Adrenal gland (tissue), 12 donors: ENCODE data around the gene EFL1. TPM values are rescaled to one million over a fixed set of nuclear protein-coding genes. Genes with fewer than 3 reads are reported as not detected.
"Not testable (repeated sequence)": the region's sequence is repeated elsewhere in the genome, so short reads cannot be mapped to it uniquely, and the experiment has no call there.

Experiments used
- DNase-seq, 7 donors: peaks; one replicate each; pipeline ENCODE4 v3.0.0-alpha.2; 2019 to 2020
- H3K27ac ChIP-seq, 5 donors: fragments of 200-600 bp; sonication (generic) in 4 of 5; 1 replicate in 3 of 5; 2 replicates in 2 of 5; pipeline versions ENCODE4 v1.5.1 to v1.8.0; 2016 to 2020; ENCODE audit warnings: mild to moderate bottlenecking in 1 of 5
- H3K27me3 ChIP-seq: fragments of 200-600 bp; 2 replicates; pipeline ENCODE4 v1.8.0; 2021
- H3K36me3 ChIP-seq, 2 donors: fragments of 200-600 bp; replicated peaks in 1 of 2; 1 replicate in 1 of 2; 2 replicates in 1 of 2; pipeline versions ENCODE4 v1.5.1 to v1.8.0; 2018 to 2022
- H3K4me1 ChIP-seq, 2 donors: fragments of 200-600 bp; replicated peaks in 1 of 2; 1 replicate in 1 of 2; 2 replicates in 1 of 2; pipeline versions ENCODE4 v1.5.1 to v1.8.0; 2018 to 2021
- H3K4me3 ChIP-seq, 4 donors: fragments of 200-600 bp; sonication (generic) in 3 of 4; one replicate each; pipeline ENCODE4 v1.5.1; 2016 to 2018
- H3K9me3 ChIP-seq, 3 donors: fragments of 200-600 bp; sonication (generic) in 1 of 3; replicated peaks in 1 of 3; 1 replicate in 2 of 3; 2 replicates in 1 of 3; pipeline versions ENCODE4 v1.5.1 to v1.8.0; 2016 to 2021
- CTCF ChIP-seq, 6 experiments: fragments of 450-650 bp in 4 of 6; fragments of 200-600 bp in 2 of 6; sonication (generic) in 1 of 6; IDR thresholded peaks; 1 replicate in 5 of 6; 2 replicates in 1 of 6; pipeline versions ENCODE4 v1.5.1 to v1.8.0; 2016 to 2021; ENCODE audit warnings: antibody characterized with exemption in 6 of 6, mild to moderate bottlenecking in 2 of 6, moderate library complexity in 1 of 6
- POLR2A ChIP-seq, 2 donors: fragments of 450-650 bp; IDR thresholded peaks; one replicate each; pipeline ENCODE4 v1.6.1; 2017; ENCODE audit warnings: antibody characterized with exemption in 2 of 2, mild to moderate bottlenecking in 2 of 2, moderate library complexity in 1 of 2
- WGBS, 4 donors: extraction: QIAGEN DNeasy Blood & Tissue Kit in 2 of 4; methylation state at CpG; one replicate each; pipeline versions ENCODE4 v1.1.5 to v1.1.7; 2013 to 2017; 5-methylcytosine and 5-hydroxymethylcytosine counted together
- intact Hi-C, 2 donors: fragments of 100-400 bp; cut with DNase I; formaldehyde crosslinking; loops; one replicate each; pipeline versions ENCODE4 v1.14.1 to v1.15.0; 2022 to 2023
- polyA plus RNA-seq, 3 donors: library from polyadenylated mRNA; stranded (reverse); fragments of 200-250 nt in 2 of 3; fragments of 350-450 nt in 1 of 3; fragmentation: Illumina TruSeq in 1 of 3; extraction: RNeasy Lipid Tissue Mini Kit (QIAGEN cat#74804) in 1 of 3; gene quantifications; one replicate each; pipeline ENCODE4 v1.2.3, GENCODE V29; 2013 to 2014
- total RNA-seq, 9 donors: library from RNA; depleted of rRNA in 4 of 9; stranded (reverse); fragments of >200 nt in 4 of 9; fragments of 120-200 nt in 1 of 9; fragmentation: NEBNext Ultra II Directional in 1 of 9; extraction: Animal tissue kit (Norgen Biotek cat#: 25700) in 1 of 9; gene quantifications; one replicate each; pipeline versions ENCODE4 v1.1.0 to v1.2.4, GENCODE V29; 2013 to 2023
- donor health status: healthy with polysubstance abuse.
- donor health status: Bipolar disorder and iron deficiency.
- donor health status: DM: yes; HTN: yes; CAD: no.
- donor health status: DM: no; HTN: no; CAD: no.
- donor health status: DM: no; HTN: no; CAD: no.
- donor health status: DM: yes; HTN: yes; CAD: no.

Gene EFL1
- total and polyA plus RNA-seq, 12 donors = 3.1 to 29.8 (median 18.0) TPM

DNA sequence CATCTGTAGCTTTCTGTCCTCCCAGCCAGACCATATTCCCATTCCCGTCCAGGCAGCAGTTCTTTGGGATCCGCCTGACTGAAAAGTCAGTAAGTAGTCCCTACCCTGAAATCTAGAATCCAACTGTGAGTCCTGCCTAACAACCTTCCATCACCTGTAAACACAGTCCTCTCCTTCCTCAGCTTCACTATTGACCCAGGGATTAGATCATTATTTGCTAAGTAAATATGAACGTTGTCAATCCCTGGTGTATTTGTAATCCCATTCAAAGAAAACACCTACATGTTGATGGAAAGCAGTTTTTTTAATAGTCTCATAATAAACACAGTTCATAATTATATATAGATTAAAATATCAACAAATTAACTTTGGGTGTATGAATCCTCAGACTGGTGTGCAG lies 816 bp upstream of the EFL1 start:
- Histone ChIP-seq H3K36me3 (peaks cover 0 to under 1% of the 10 kb centered on the region in 2 donors), H3K27me3 (no peaks in the 10 kb centered on the region), H3K27ac (no peak overlapping the region), H3K4me3 (peak overlapping the region in 1 of 4 donors; percentile 74), H3K4me1 (peaks cover 6 to 23% of the 10 kb centered on the region in 2 donors), H3K9me3 (no peaks in the 10 kb centered on the region)
- no peak for DNase-seq
- TF ChIP-seq POLR2A (IDR thresholded peaks at IDR 0.05) = no peak
- TF ChIP-seq CTCF (IDR thresholded peaks at IDR 0.05) = no peak
- WGBS, 4 donors = 25 to 38% (median 31%) methylated on average over 3 of the region's 3 CpGs
- intact Hi-C loops = no loop called here

GRCh38 chr15:82261566-82262421 lies 740 bp downstream of the EFL1 start:
- H3K36me3 ChIP-seq, H3K27me3 ChIP-seq, H3K9me3 ChIP-seq, intact Hi-C loops: not testable (repeated sequence)
- peaks cover 6 to 23% of the 10 kb centered on the region in 2 donors for H3K4me1 ChIP-seq
- peak; percentile 46 to 73 (median 69) for DNase-seq
- 3 to 4% (median 3%) methylated on average over 18 to 19 of the region's 19 CpGs for WGBS, 4 donors
- H3K4me3 ChIP-seq = peak overlapping the region; percentile 14 to 92 (median 60)
- H3K27ac ChIP-seq = peak overlapping the region in 4 of 5 donors; percentile 69 to 88 (median 86)
- peak in 1 of 2 donors; percentile 8 for TF ChIP-seq POLR2A (IDR thresholded peaks at IDR 0.05)

GRCh38 chr15:82248261-82248660 lies 14.3 kb downstream of the EFL1 start:
- H3K4me3 ChIP-seq, H3K9me3 ChIP-seq, H3K4me1 ChIP-seq, H3K27me3 ChIP-seq, H3K36me3 ChIP-seq, intact Hi-C loops: not testable (repeated sequence)
- DNase-seq = peak in 4 of 7 donors; percentile 26 to 54 (median 30)
- WGBS, 4 donors = 42 to 53% (median 51%) methylated on average over 2 to 3 of the region's 3 CpGs
- H3K27ac ChIP-seq = peak overlapping the region in 2 of 5 donors; percentile 41 to 52

DNA sequence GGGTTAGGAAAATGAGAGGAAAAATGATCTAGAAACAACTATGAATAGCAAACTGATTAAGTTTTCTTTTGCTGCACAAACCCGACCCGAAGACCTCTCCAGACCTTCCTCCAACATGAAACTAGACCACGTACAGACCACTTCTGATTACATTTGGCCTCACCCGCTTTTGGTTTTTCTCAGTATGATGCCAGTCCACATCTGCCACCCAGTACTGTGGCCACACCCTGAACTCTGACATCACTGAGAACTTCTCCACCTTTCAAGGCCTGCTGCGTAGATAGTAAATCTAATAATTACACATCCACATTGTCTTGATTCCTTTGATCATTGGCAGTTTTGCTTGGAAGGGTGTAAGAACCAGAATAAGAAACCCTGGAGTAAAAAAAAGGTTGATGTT lies 16.6 kb downstream of the EFL1 start:
- intact Hi-C loops, H3K4me3 ChIP-seq, H3K27ac ChIP-seq, H3K9me3 ChIP-seq, H3K36me3 ChIP-seq, DNase-seq, H3K27me3 ChIP-seq, H3K4me1 ChIP-seq: not testable (repeated sequence)
- 91 to 96% (median 94%) methylated on average over 5 of the region's 5 CpGs for WGBS, 4 donors

DNA sequence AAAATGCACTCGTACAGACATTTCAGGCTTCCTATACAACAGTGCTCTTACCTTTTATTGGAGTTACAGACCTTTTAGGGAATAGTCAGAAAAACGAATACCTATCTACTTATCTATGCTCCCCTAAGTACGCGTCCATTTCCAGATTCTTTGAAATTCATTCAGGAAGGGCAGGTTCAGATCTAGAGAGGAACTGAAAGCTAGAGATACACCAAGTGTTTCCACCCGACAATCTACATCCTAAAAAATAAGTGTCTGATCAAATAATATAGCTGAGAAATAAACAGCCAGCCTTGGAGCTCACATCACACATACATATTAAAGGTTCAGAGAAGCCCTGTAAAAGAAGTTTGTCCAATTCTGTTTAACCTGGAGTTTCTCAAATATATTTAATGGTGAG lies 18.9 kb downstream of the EFL1 start:
- H3K27ac ChIP-seq, H3K9me3 ChIP-seq, H3K4me3 ChIP-seq, intact Hi-C loops, H3K27me3 ChIP-seq, H3K4me1 ChIP-seq, DNase-seq: not testable (repeated sequence)
- 66 to 73% (median 70%) methylated on average over 3 to 4 of the region's 5 CpGs for whole genome bisulfite sequencing, 4 donors
- H3K36me3 ChIP-seq = peaks cover 0 to 21% of the 10 kb centered on the region in 2 donors

- intact Hi-C loops, DNase-seq, H3K4me1 ChIP-seq, H3K4me3 ChIP-seq, H3K27ac ChIP-seq, H3K9me3 ChIP-seq, H3K27me3 ChIP-seq: not testable (repeated sequence)
- WGBS, 4 donors = 79 to 95% (median 88%) methylated on average over 1 of the region's 1 CpG
- peaks cover 0 to 21% of the 10 kb centered on the region in 2 donors for H3K36me3 ChIP-seq
Observed at GRCh38 chr15:82241836-82242499, 20.6 kb downstream of the EFL1 start.
